ENCODE measurements around the gene PROZ. TPM values are rescaled to one million over a fixed set of nuclear protein-coding genes. Genes with fewer than 3 reads are reported as not detected.

PROZ gene
- total and polyA plus RNA-seq, 2 of the 13 experiments (the other 11 are each of a cell fraction or from before 2014, with no cell fraction given), result 5.6 to 22.5 TPM

DNA sequence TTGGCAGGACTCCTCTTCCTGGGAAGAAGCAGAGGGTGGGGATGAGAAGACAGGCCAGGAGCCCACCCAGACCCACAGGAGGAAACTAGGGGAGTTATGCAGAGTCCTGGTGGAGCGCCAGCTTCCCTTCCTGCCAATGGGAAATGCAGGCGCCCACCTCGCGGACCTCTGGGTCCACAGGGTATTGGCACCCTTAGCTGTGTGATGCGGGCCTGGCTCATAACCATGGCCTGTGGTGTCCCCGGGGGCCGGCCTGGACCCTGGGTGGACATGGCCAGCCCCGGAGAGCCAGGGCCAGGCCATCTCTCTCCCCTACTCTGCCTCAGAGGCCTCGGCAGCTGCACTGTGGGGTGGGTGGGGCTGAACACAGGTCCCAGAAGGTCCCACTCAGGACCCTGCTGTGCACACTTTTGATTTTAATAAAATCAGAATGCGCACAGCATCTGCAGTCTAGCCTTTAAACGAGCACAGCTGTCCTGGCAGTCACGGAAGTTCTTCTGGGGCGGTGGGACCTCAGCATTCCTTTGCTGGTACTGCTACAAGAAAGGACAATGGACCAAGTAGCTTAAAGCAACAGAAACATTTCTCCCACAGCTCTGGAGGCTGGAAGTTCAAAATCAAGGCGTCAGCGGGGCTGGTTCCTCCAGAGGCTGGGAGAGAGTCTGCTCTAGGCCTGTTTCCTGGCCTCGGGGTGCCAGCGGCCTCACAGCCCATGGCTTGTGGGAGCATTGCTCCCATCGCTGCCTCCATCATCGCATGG is 34.1 kb upstream of the PROZ start:
- intact Hi-C loops (cut with micrococcal nuclease; ENCODE audit: unreplicated experiment) (loop anchor here (5.0 kb wide), 2 partner anchors 58 to 182 kb away; no protein-coding TSS in a partner anchor), in situ Hi-C loops (cut with HindIII; ENCODE audit: extremely low pct_ligation_motif_present, low pct_unique_long_range_greater_than_20kb) (loop anchor here (5.0 kb wide), 1 partner anchor 87 kb away; no protein-coding TSS in a partner anchor)
- Histone ChIP-seq H3K79me2 (ENCODE audit: insufficient read depth, low read length) (peaks cover 28% of the 10 kb centered on the region), H4K20me1 (ENCODE audit: insufficient read depth, low read length) (peaks cover 4% of the 10 kb centered on the region; the same call in 1 of the 2 replicates), H3K4me3 (replicated peaks in 1 of 3; ENCODE audit: insufficient read depth in 1 of 3, low read depth in 2 of 3, low read length in 3 of 3) (peak overlapping the region; percentile 70 to 92 (median 76)), H2AFZ (ENCODE audit: low read length) (no peak overlapping the region), H3K4me2 (ENCODE audit: low read depth, low read length) (peak overlapping the region; percentile 86), H3K27me3 (ENCODE audit: control insufficient read depth in 1 of 2, insufficient read depth in 2 of 2, low read length in 2 of 2) (no peaks in the 10 kb centered on the region; a peak in 1 of 5 replicates), H3K36me3 (replicated peaks in 1 of 2; ENCODE audit: control insufficient read depth in 1 of 2, insufficient read depth in 2 of 2, low read length in 2 of 2) (peaks cover 0 to 1% of the 10 kb centered on the region in 2 experiments; a peak in 2 of 5 replicates), H3K9ac (ENCODE audit: insufficient read depth, low read depth, low read length) (peak overlapping the region; percentile 29; the same call in 1 of the 2 replicates), H3K4me1 (ENCODE audit: insufficient read depth, low read length) (peaks cover 43% of the 10 kb centered on the region), H3K9me3 (ENCODE audit: low read length) (no peaks in the 10 kb centered on the region), H3K27ac (ENCODE audit: extremely low read length, insufficient read depth, low read length) (no peak overlapping the region)
- ATAC-seq (no peak), DNase-seq (ENCODE audit: low spot score) (no peak), FAIRE-seq (no peak)
- BruUV-seq (replicated peaks), result no TSS peak
- WGBS (ENCODE audit: low lambda C conversion rate), result 95% methylated on average over 11 of the region's 19 CpGs
- CTCF ChIA-PET (ENCODE audit: low intra/inter-chr PET ratio, low total read pairs), result interaction anchor here (2.5 kb wide), 1 partner anchor 90 kb away, joined by 15 read pairs; no protein-coding TSS in a partner anchor
- POLR2A ChIA-PET, result interaction anchor here (0.6 to 3.6 kb wide), 11 partner anchors 10 to 181 kb away, joined by 3 to 71 read pairs (median 6); partner anchors contain the start of genes CUL4A, F7 and PCID2
- TF ChIP-seq HMGXB3 (CRISPR knock-in tag; IDR thresholded peaks at IDR 0.05; ENCODE audit: borderline replicate concordance), result no peak
- TF ChIP-seq ZMYM2 (CRISPR knock-in tag; IDR thresholded peaks at IDR 0.05), result 0 out of 2 replicates have a peak, but pooled peaks have one; percentile 15
- TF ChIP-seq SNAPC2 (CRISPR knock-in tag; IDR thresholded peaks at IDR 0.05), result no peak; the same call in 1 of the 2 replicates
- peak; percentile 3 for TF ChIP-seq RBM39 (IDR thresholded peaks at IDR 0.05; ENCODE audit: low read depth, low read length, poor library complexity, severe bottlenecking)
- no peak for TF ChIP-seq HNRNPH1 (optimal IDR thresholded peaks at IDR 0.05; ENCODE audit: low read depth, low read length)
- peak; percentile 34; the same call in 1 of the 2 replicates for TF ChIP-seq ZBTB38 (CRISPR knock-in tag; IDR thresholded peaks at IDR 0.05)
- TF ChIP-seq AGO2 (optimal IDR thresholded peaks at IDR 0.05; ENCODE audit: low read depth, low read length), result peak; percentile 48
- no peak for TF ChIP-seq SETDB1 (CRISPR knock-in tag; IDR thresholded peaks at IDR 0.05; ENCODE audit: borderline replicate concordance)
- TF ChIP-seq TCF7L2 (IDR thresholded peaks at IDR 0.05; ENCODE audit: low read depth, low read length), result no peak
- peak; percentile 3; the same call in 1 of the 2 replicates for TF ChIP-seq ZNF687 (CRISPR knock-in tag; IDR thresholded peaks at IDR 0.05)
- TF ChIP-seq RBFOX2 (IDR thresholded peaks at IDR 0.05; ENCODE audit: low read depth, low read length), result peak; percentile 71

Data from HepG2 (cell line).